NOMO-1 treated with DMSO at 0.1 percent for 48 hours (cell line): ENCODE results near the gene DGCR6L.
A peak's percentile ranks its signal among the peaks of the same experiment; 100 is the strongest.
"Not testable (repeated sequence)": the region's sequence is repeated elsewhere in the genome, so short reads cannot be mapped to it uniquely, and the experiment has no call there.

Experiments
- DNase-seq: peaks from one replicate; lab custom pipeline; 2025; ENCODE audit not compliant: unreplicated experiment; lab: John Stamatoyannopoulos, UW

Gene DGCR6L

GRCh38 chr22:20292673-20293232 is 27.1 kb downstream of the DGCR6L start:
- DNase-seq, result no peak

- DNase-seq, result no peak
Measured at GRCh38 chr22:20292108-20292507, 27.8 kb downstream of the DGCR6L start.

GRCh38 chr22:20291604-20292063 is 28.2 kb downstream of the DGCR6L start:
- no peak for DNase-seq

- DNase-seq, result no peak
Measured at GRCh38 chr22:20291249-20291586, 28.6 kb downstream of the DGCR6L start.

GRCh38 chr22:20290578-20291248 is 29.1 kb downstream of the DGCR6L start:
- no peak for DNase-seq

GRCh38 chr22:20290045-20290392 is 29.8 kb downstream of the DGCR6L start:
- DNase-seq, result no peak

GRCh38 chr22:20289182-20290044 is 30.4 kb downstream of the DGCR6L start:
- not testable (repeated sequence) for DNase-seq

- not testable (repeated sequence) for DNase-seq
Measured at GRCh38 chr22:20286784-20287423, 33.0 kb downstream of the DGCR6L start.

GRCh38 chr22:20286312-20286660 is 33.6 kb downstream of the DGCR6L start:
- not testable (repeated sequence) for DNase-seq

GRCh38 chr22:20285473-20286311 is 34.2 kb downstream of the DGCR6L start:
- DNase-seq, result peak; percentile 29

- no peak for DNase-seq
Measured at GRCh38 chr22:20284471-20285086, 35.3 kb downstream of the DGCR6L start.

GRCh38 chr22:20283674-20284066 is 36.2 kb downstream of the DGCR6L start:
- no peak for DNase-seq

- no peak for DNase-seq
Measured at GRCh38 chr22:20282901-20283673, 36.8 kb downstream of the DGCR6L start.

- DNase-seq, result no peak
Measured at GRCh38 chr22:20281891-20282290, 38.0 kb downstream of the DGCR6L start.

- DNase-seq, result not testable (repeated sequence)
Measured at GRCh38 chr22:20281473-20281872, 38.4 kb downstream of the DGCR6L start.

GRCh38 chr22:20280866-20281265 is 39.0 kb downstream of the DGCR6L start:
- no peak for DNase-seq

GRCh38 chr22:20280163-20280562 is 39.7 kb downstream of the DGCR6L start:
- not testable (repeated sequence) for DNase-seq

GRCh38 chr22:20279662-20280134 is 40.2 kb downstream of the DGCR6L start:
- no peak for DNase-seq

- not testable (repeated sequence) for DNase-seq
Measured at GRCh38 chr22:20278726-20279490, 41.0 kb downstream of the DGCR6L start.
